OCI-LY7 (cell line): ENCODE measurements around the gene SPAAR.

Experiments used
- EZH2phosphoT487 ChIP-seq: fragments of 200-600 bp; sonication (generic); IDR thresholded peaks from 2 replicates; pipeline ENCODE4 v1.6.1; 2018; ENCODE audit warnings: low read depth, borderline replicate concordance, mild to moderate bottlenecking, mixed run types, antibody characterized with exemption, low read length, moderate library complexity, mixed read lengths
- TF ChIP-seq, protein P1 (sequence below): fragments of 200-600 bp; sonication (generic); conservative IDR thresholded peaks from 2 replicates; pipeline ENCODE4 v1.5.1; 2014; ENCODE audit warnings: mild to moderate bottlenecking, antibody characterized with exemption, low read length, moderate library complexity, mixed read lengths

DNA sequence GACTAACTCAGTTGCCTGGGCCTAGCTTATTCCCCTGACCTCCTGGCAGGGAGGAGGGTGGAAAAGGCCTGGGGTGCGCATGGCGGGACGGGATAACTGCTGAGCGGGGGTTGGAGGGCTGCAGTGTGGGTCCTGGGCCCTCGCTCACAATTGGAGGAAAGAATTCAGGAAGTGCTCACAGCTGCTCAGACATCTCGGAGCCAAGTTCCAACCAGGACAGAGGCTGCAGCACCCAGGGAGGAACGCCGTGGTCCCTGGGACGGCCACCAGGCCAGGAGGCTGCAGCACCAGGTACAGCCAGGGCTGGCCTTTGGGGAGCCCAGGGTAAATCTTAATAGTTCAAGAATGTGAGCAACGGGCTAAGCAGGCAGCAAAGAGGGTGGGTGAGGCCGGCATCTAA, at the start of gene SPAAR:
- TF ChIP-seq, protein P1, sequence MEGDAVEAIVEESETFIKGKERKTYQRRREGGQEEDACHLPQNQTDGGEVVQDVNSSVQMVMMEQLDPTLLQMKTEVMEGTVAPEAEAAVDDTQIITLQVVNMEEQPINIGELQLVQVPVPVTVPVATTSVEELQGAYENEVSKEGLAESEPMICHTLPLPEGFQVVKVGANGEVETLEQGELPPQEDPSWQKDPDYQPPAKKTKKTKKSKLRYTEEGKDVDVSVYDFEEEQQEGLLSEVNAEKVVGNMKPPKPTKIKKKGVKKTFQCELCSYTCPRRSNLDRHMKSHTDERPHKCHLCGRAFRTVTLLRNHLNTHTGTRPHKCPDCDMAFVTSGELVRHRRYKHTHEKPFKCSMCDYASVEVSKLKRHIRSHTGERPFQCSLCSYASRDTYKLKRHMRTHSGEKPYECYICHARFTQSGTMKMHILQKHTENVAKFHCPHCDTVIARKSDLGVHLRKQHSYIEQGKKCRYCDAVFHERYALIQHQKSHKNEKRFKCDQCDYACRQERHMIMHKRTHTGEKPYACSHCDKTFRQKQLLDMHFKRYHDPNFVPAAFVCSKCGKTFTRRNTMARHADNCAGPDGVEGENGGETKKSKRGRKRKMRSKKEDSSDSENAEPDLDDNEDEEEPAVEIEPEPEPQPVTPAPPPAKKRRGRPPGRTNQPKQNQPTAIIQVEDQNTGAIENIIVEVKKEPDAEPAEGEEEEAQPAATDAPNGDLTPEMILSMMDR, result no peak
- no peak for TF ChIP-seq EZH2phosphoT487
